Activated CD8-positive, alpha-beta memory T cell treated with anti-CD3 and anti-CD28 coated beads, Interleukin-2, amount 50 U/mL, for 1 hour (primary cell): Measurements from ENCODE around the gene FBXW5.

Experiments
- DNase-seq: peaks from one replicate; pipeline ENCODE4 v3.0.0-alpha.2; 2020; ENCODE audit errors: extremely low read depth

The FBXW5 gene

GRCh38 chr9:136906266-136906665 is 38.3 kb downstream of the FBXW5 start:
- DNase-seq: no peak

DNA sequence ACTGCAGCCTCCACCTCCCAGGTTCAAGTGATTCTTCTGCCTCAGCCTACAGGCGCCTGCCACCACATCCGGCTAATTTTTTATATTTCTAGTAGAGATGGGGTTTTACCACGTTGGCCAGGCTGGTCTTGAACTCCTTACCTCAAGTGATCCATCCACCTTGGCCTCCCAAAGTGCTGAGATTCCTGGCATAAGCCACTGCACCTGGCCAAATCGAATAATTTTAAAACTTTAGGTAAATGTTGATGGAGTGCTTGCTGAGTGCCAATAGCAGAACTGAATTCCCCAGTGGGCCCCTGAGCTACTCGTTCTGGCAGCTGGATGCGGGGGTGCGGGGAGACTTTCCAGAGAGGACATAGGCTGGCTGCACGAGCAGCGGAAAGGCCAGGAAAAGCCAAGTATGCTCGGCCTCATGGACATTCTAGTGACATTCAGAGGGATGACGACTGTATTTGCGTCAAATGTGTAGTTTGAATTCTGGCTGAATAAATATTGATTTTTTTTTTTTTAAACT is 41.4 kb downstream of the FBXW5 start:
- DNase-seq: no peak

GRCh38 chr9:136902259-136902821 is 42.2 kb downstream of the FBXW5 start:
- DNase-seq: peak; percentile 64

DNA sequence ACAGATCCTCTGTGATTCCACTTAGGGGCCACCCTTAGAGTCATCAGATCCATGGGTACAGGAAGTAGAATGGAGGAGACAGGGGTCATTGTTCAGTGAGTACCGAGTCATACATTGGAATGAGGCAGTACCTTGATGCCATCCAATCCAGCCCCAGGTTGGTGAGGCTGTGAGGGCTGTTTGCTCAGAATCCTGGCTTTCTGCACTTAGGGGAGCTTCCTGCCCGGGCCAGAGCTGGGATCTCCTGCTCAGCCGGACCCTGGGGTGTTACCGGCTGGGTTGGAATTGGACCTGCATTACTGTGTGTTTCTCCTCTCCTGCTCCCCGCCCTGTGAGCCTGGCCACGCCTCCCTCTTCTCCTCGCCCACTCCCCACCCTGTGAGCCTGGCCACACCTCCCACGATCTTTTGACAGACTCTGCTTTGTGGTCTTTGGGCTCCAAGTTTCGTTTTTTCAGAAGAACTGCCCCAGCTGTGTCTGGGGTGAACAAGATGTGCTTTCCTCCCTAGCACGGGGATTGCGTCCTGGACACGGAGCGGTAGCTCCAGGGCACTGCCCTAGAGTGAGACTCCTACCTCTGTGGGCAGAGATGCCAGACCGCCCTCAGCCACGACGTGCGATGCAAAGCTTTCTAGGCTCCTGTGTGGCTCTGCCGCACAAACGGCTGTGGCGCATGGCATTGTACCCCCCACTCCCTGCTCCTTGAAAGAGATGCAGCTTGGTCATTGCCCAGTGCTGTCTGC is 42.9 kb downstream of the FBXW5 start:
- peak; percentile 9 for DNase-seq

GRCh38 chr9:136900988-136901515 is 43.5 kb downstream of the FBXW5 start:
- DNase-seq: no peak

GRCh38 chr9:136900556-136900955 is 44.0 kb downstream of the FBXW5 start:
- no peak for DNase-seq

DNA sequence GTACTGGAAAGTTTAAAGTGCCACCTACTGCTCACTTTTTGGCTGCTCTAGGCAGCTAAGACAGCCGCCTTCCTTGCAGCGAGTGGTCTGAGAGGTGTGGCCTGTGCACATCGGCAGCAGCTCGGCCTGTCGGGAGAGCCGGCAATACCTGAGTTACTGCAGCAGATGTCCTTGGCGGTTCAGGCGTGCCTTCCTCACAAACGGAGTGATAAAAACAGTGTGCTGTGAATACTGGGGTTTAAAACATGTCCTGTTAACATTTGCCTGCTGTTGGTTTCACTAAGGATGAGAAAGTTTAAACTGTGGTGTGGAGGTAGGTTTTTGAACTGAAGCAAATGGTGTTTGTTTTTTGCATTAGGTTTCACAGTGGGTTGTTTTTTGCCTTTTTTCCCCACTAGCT is 45.3 kb downstream of the FBXW5 start:
- no peak for DNase-seq

- DNase-seq: no peak
Observed at GRCh38 chr9:136898483-136899100, 45.9 kb downstream of the FBXW5 start.

- DNase-seq: no peak
Observed at GRCh38 chr9:136896027-136896426, 48.5 kb downstream of the FBXW5 start.

GRCh38 chr9:136890661-136891060 is 53.9 kb downstream of the FBXW5 start:
- no peak for DNase-seq
